K562 (cell line): Measurements from ENCODE around the gene ZMIZ1. TPM values are rescaled to one million over a fixed set of nuclear protein-coding genes. Genes with fewer than 3 reads are reported as not detected.
A peak's percentile ranks its signal among the peaks of the same experiment; 100 is the strongest.

ENCODE experiments used
- FOS ChIP-seq: IDR thresholded peaks from 3 replicates; pipeline ENCODE4 v1.6.1; 2011; ENCODE audit not compliant: insufficient read length; ENCODE audit errors: extremely low read depth
- KLF1 ChIP-seq: fragments of 450-650 bp; IDR thresholded peaks from 2 replicates; pipeline ENCODE4 v1.6.1; 2016; ENCODE audit warnings: missing genetic modification characterization, missing compliant biosample characterization
- MTA1 ChIP-seq: fragments of 450-650 bp; IDR thresholded peaks from 2 replicates; pipeline ENCODE4 v1.6.1; 2017; ENCODE audit warnings: borderline replicate concordance
- NR1H2 ChIP-seq: sonication (generic); formaldehyde crosslinking; IDR thresholded peaks from 2 replicates; pipeline ENCODE4 v1.4.0; 2020; ENCODE audit warnings: mild to moderate bottlenecking, missing genetic modification reagents
- SMARCC2 ChIP-seq: fragments of 450-650 bp; IDR thresholded peaks from 2 replicates; pipeline ENCODE4 v1.6.1; 2017; ENCODE audit warnings: antibody characterized with exemption, moderate library complexity, mild to moderate bottlenecking, low read depth
- SRSF7 ChIP-seq: fragments of 200-400 bp; formaldehyde crosslinking; optimal IDR thresholded peaks from 2 replicates; pipeline ENCODE3; 2017; ENCODE audit warnings: mild to moderate bottlenecking, low read depth, low read length
- TSC22D4 ChIP-seq: fragments of 450-650 bp; IDR thresholded peaks from 2 replicates; pipeline ENCODE4 v1.6.1; 2016; ENCODE audit warnings: missing genetic modification characterization, missing biosample characterization, control low read depth
- YY1 ChIP-seq, 3 experiments: IDR thresholded peaks; 2 replicates each; pipeline ENCODE4 v1.6.1; 2011; ENCODE audit warnings: low read length in 2 of 3, mild to moderate bottlenecking in 2 of 3, moderate library complexity in 2 of 3, borderline replicate concordance in 1 of 3, control low read depth in 1 of 3, low read depth in 1 of 3; ENCODE audit not compliant: insufficient read depth in 3 of 3, insufficient replicate concordance in 2 of 3, control insufficient read depth in 1 of 3, insufficient read length in 1 of 3; ENCODE audit errors: extremely low read depth in 1 of 3
- polyA plus RNA-seq, 8 experiments: library from polyadenylated mRNA; depleted of rRNA in 4 of 8; stranded (reverse) in 5 of 8; unstranded in 3 of 8; fragments of >200 nt; fragmentation: Nextera tagmentation in 2 of 8; fragmentation: Illumina TruSeq in 1 of 8; extraction: Ambion mirVana in 2 of 8; extraction: Trizol in 1 of 8; gene quantifications; 2 replicates each; pipeline versions ENCODE4 v1.2.1 to v1.2.3, GENCODE V29; 2011 to 2014; ENCODE audit warnings: inconsistent platforms in 1 of 8, missing spikeins in 1 of 8
- total RNA-seq, 7 experiments: library from RNA; depleted of rRNA in 6 of 7; stranded (reverse); fragments of >200 nt in 6 of 7; fragmentation: Illumina TruSeq in 2 of 7; extraction: Trizol in 2 of 7; gene quantifications; 2 replicates each; pipeline versions ENCODE4 v1.2.1 to v1.2.3, GENCODE V29; 2011 to 2021; ENCODE audit warnings: low replicate concordance in 1 of 7
- TF ChIP-seq, protein P1 (sequence below): fragments of 450-650 bp; IDR thresholded peaks from 2 replicates; pipeline ENCODE4 v1.7.1; 2018; ENCODE audit warnings: mild to moderate bottlenecking, low read depth; ENCODE audit not compliant: partially characterized antibody
- TF ChIP-seq, protein P2 (sequence below), 3 experiments: fragments of 200-800 bp in 1 of 3; sonication (Bioruptor generic) in 1 of 3; sonication (generic) in 1 of 3; formaldehyde crosslinking in 1 of 3; IDR thresholded peaks; 2 replicates each; pipeline versions ENCODE4 v1.6.1 to v1.8.0; 2016 to 2022; ENCODE audit warnings: mild to moderate bottlenecking in 2 of 3, missing compliant biosample characterization in 2 of 3, missing genetic modification characterization in 2 of 3, missing genetic modification reagents in 1 of 3
- TF ChIP-seq, protein P3 (sequence below): sonication (generic); formaldehyde crosslinking; IDR thresholded peaks from 2 replicates; pipeline ENCODE4 v1.8.0; 2023; ENCODE audit warnings: missing genetic modification reagents, mild to moderate bottlenecking, borderline replicate concordance
- TF ChIP-seq, protein P4 (sequence below): sonication (generic); formaldehyde crosslinking; IDR thresholded peaks from 2 replicates; pipeline ENCODE4 v1.8.1; 2023; ENCODE audit warnings: mild to moderate bottlenecking, missing genetic modification reagents

Gene ZMIZ1
- total and polyA plus RNA-seq, 9 of the 15 experiments (the other 6 are each of a cell fraction or from before 2014, with no cell fraction given): 1.0 to 37.3 (median 4.3) TPM

DNA sequence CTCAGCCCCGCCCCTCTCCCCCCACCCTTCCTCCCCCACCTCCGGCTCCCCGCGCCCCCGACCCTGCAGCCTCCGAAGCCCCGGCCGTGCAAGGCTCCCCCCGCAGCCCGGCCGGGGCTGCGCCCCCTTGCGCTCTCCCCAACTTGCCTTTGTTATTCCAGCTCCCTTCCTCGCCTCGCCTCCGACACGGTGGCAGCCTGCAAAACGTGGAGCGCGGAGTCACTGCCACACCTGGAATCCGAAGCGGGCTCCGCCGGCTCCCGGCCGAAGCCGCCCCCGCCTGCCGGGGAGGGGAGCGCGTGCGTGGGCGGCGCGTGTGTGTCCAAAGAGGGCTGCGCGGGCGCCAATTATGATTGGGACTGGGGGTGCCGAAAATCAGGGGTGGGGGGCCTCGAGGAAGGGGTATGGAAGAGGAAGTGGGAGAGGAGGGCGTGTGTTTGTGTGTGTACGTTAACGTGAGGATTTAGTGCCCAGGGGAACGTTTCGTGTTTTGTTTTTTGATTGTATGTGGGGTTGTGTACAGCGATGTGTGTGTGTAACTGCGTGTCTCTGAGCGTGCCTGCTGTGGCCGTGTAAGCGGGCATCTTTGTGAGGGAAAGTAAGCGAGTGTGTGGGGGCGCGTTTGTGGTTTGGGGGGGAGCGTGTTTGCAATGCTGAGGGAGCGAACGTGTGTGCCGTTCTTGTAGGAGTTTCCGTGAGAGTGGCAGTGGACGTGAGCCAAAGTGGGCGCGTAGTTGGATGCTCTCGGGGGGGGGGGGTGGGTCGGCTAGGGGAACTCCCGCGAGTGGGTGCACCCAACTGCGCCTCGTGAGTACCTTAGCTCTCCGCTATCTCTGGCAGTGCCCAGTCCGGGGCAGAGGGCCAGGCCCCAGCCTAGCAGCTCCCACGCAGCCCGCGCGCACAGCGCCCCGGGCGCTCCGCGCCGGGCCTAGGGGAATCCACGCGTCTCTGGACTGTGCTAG is 1.2 kb upstream of the ZMIZ1 start (continued):
- TF ChIP-seq, protein P1, sequence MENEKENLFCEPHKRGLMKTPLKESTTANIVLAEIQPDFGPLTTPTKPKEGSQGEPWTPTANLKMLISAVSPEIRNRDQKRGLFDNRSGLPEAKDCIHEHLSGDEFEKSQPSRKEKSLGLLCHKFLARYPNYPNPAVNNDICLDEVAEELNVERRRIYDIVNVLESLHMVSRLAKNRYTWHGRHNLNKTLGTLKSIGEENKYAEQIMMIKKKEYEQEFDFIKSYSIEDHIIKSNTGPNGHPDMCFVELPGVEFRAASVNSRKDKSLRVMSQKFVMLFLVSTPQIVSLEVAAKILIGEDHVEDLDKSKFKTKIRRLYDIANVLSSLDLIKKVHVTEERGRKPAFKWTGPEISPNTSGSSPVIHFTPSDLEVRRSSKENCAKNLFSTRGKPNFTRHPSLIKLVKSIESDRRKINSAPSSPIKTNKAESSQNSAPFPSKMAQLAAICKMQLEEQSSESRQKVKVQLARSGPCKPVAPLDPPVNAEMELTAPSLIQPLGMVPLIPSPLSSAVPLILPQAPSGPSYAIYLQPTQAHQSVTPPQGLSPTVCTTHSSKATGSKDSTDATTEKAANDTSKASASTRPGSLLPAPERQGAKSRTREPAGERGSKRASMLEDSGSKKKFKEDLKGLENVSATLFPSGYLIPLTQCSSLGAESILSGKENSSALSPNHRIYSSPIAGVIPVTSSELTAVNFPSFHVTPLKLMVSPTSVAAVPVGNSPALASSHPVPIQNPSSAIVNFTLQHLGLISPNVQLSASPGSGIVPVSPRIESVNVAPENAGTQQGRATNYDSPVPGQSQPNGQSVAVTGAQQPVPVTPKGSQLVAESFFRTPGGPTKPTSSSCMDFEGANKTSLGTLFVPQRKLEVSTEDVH: no peak
- peak in 2 of 3 experiments; percentile 60 to 70 for TF ChIP-seq YY1 (IDR thresholded peaks at IDR 0.05; ENCODE audit: borderline replicate concordance in 1 of 3, control insufficient read depth in 1 of 3, extremely low read depth in 1 of 3, insufficient read depth in 3 of 3, insufficient read length in 1 of 3, insufficient replicate concordance in 2 of 3, low read depth in 1 of 3, low read length in 2 of 3)
- TF ChIP-seq KLF1 (tag): no peak
- TF ChIP-seq SMARCC2: peak; percentile 37; the same call in 1 of the 2 replicates
- TF ChIP-seq, protein P2, sequence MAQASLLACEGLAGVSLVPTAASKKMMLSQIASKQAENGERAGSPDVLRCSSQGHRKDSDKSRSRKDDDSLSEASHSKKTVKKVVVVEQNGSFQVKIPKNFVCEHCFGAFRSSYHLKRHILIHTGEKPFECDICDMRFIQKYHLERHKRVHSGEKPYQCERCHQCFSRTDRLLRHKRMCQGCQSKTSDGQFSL (CRISPR knock-in tag; IDR thresholded peaks at IDR 0.05): peak; percentile 73
- TF ChIP-seq, protein P2 (tag; IDR thresholded peaks at IDR 0.05): peak in 1 of 2 experiments; percentile 87; a peak in 2 of 4 replicates
- TF ChIP-seq TSC22D4 (tag): no peak
- TF ChIP-seq NR1H2 (CRISPR knock-in tag): no peak
- TF ChIP-seq MTA1: peak; percentile 79
- TF ChIP-seq, protein P3, sequence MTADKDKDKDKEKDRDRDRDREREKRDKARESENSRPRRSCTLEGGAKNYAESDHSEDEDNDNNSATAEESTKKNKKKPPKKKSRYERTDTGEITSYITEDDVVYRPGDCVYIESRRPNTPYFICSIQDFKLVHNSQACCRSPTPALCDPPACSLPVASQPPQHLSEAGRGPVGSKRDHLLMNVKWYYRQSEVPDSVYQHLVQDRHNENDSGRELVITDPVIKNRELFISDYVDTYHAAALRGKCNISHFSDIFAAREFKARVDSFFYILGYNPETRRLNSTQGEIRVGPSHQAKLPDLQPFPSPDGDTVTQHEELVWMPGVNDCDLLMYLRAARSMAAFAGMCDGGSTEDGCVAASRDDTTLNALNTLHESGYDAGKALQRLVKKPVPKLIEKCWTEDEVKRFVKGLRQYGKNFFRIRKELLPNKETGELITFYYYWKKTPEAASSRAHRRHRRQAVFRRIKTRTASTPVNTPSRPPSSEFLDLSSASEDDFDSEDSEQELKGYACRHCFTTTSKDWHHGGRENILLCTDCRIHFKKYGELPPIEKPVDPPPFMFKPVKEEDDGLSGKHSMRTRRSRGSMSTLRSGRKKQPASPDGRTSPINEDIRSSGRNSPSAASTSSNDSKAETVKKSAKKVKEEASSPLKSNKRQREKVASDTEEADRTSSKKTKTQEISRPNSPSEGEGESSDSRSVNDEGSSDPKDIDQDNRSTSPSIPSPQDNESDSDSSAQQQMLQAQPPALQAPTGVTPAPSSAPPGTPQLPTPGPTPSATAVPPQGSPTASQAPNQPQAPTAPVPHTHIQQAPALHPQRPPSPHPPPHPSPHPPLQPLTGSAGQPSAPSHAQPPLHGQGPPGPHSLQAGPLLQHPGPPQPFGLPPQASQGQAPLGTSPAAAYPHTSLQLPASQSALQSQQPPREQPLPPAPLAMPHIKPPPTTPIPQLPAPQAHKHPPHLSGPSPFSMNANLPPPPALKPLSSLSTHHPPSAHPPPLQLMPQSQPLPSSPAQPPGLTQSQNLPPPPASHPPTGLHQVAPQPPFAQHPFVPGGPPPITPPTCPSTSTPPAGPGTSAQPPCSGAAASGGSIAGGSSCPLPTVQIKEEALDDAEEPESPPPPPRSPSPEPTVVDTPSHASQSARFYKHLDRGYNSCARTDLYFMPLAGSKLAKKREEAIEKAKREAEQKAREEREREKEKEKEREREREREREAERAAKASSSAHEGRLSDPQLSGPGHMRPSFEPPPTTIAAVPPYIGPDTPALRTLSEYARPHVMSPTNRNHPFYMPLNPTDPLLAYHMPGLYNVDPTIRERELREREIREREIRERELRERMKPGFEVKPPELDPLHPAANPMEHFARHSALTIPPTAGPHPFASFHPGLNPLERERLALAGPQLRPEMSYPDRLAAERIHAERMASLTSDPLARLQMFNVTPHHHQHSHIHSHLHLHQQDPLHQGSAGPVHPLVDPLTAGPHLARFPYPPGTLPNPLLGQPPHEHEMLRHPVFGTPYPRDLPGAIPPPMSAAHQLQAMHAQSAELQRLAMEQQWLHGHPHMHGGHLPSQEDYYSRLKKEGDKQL (CRISPR knock-in tag): no peak; the same call in 1 of the 2 replicates
- no peak for TF ChIP-seq SRSF7
- TF ChIP-seq FOS: no peak
- TF ChIP-seq, protein P4, sequence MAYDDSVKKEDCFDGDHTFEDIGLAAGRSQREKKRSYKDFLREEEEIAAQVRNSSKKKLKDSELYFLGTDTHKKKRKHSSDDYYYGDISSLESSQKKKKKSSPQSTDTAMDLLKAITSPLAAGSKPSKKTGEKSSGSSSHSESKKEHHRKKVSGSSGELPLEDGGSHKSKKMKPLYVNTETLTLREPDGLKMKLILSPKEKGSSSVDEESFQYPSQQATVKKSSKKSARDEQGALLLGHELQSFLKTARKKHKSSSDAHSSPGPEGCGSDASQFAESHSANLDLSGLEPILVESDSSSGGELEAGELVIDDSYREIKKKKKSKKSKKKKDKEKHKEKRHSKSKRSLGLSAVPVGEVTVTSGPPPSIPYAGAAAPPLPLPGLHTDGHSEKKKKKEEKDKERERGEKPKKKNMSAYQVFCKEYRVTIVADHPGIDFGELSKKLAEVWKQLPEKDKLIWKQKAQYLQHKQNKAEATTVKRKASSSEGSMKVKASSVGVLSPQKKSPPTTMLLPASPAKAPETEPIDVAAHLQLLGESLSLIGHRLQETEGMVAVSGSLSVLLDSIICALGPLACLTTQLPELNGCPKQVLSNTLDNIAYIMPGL: 0 out of 2 replicates have a peak, but pooled peaks have one; percentile 47
